CD14-positive monocyte (primary cell): ENCODE data around the gene PROS1. TPM values are rescaled to one million over a fixed set of nuclear protein-coding genes. Genes with fewer than 3 reads are reported as not detected.

ENCODE experiments used
- DNase-seq, 3 donors: peaks; one replicate each; pipeline ENCODE4 v3.0.0-alpha.2; 2011 to 2022
- H2AFZ ChIP-seq: 2 replicates; pipeline ENCODE4 v1.6.0; 2012; ENCODE audit warnings: mild to moderate bottlenecking, low read depth, low read length, inconsistent platforms; ENCODE audit not compliant: insufficient read depth, poor library complexity, severe bottlenecking
- H3K27ac ChIP-seq, 2 donors: 1 replicate in 1 of 2; 2 replicates in 1 of 2; pipeline ENCODE4 v1.5.1; 2012 to 2013; ENCODE audit warnings: low read length in 2 of 2, control low read depth in 1 of 2, inconsistent platforms in 1 of 2, low read depth in 1 of 2, mild to moderate bottlenecking in 1 of 2
- H3K27me3 ChIP-seq, 2 donors: one replicate each; pipeline versions ENCODE4 v1.6.0 to v1.6.1; 2011 to 2013; ENCODE audit warnings: low read length in 2 of 2; ENCODE audit not compliant: control insufficient read depth in 2 of 2, insufficient read depth in 2 of 2
- H3K36me3 ChIP-seq, 2 donors: replicated peaks in 1 of 2; 1 replicate in 1 of 2; 2 replicates in 1 of 2; pipeline versions ENCODE4 v1.5.1 to v1.6.1; 2012 to 2013; ENCODE audit warnings: low read length in 2 of 2, control low read depth in 1 of 2, inconsistent platforms in 1 of 2, mild to moderate bottlenecking in 1 of 2; ENCODE audit not compliant: insufficient read depth in 2 of 2, control insufficient read depth in 1 of 2
- H3K4me1 ChIP-seq, 2 donors: 1 replicate in 1 of 2; 2 replicates in 1 of 2; pipeline versions ENCODE4 v1.5.1 to v1.6.1; 2012 to 2013; ENCODE audit warnings: low read length in 2 of 2, control low read depth in 1 of 2, inconsistent platforms in 1 of 2, mild to moderate bottlenecking in 1 of 2, moderate library complexity in 1 of 2; ENCODE audit not compliant: insufficient read depth in 2 of 2, control insufficient read depth in 1 of 2
- H3K4me2 ChIP-seq: replicated peaks from 2 replicates; pipeline ENCODE3; 2012; ENCODE audit warnings: low read length, moderate library complexity, mild to moderate bottlenecking; ENCODE audit not compliant: poor library complexity, severe bottlenecking; ENCODE audit errors: extremely low read depth
- H3K4me3 ChIP-seq, 3 experiments: fragments of 200-600 bp in 1 of 3; sonication (generic) in 1 of 3; replicated peaks in 1 of 3; 1 replicate in 2 of 3; 2 replicates in 1 of 3; pipeline ENCODE4 v1.5.1; 2011 to 2013; ENCODE audit warnings: low read length in 3 of 3, mild to moderate bottlenecking in 3 of 3, control low read depth in 2 of 3, low read depth in 2 of 3, inconsistent platforms in 1 of 3, moderate library complexity in 1 of 3
- H3K79me2 ChIP-seq: 2 replicates; pipeline ENCODE4 v1.6.0; 2012; ENCODE audit warnings: mild to moderate bottlenecking, control low read depth, inconsistent platforms, low read length, moderate library complexity; ENCODE audit not compliant: insufficient read depth
- H3K9ac ChIP-seq: 2 replicates; pipeline ENCODE4 v1.6.0; 2017; ENCODE audit warnings: low read length, mild to moderate bottlenecking; ENCODE audit not compliant: insufficient read depth, poor library complexity, severe bottlenecking
- H3K9me3 ChIP-seq, 2 donors: replicated peaks in 1 of 2; 1 replicate in 1 of 2; 2 replicates in 1 of 2; pipeline versions ENCODE4 v1.5.1 to v1.6.1; 2012 to 2013; ENCODE audit warnings: low read length in 2 of 2, control low read depth in 1 of 2; ENCODE audit not compliant: control insufficient read depth in 1 of 2, insufficient read depth in 1 of 2
- H4K20me1 ChIP-seq: 2 replicates; pipeline ENCODE4 v1.6.0; 2012; ENCODE audit warnings: mild to moderate bottlenecking, low read length, control low read depth, moderate library complexity; ENCODE audit not compliant: insufficient read depth
- H3K27ac Mint-ChIP-seq, 7 donors: one replicate each; pipeline ENCODE4 v1.8.0; 2020; ENCODE audit warnings: mild to moderate bottlenecking in 7 of 7, mixed read lengths in 7 of 7, moderate library complexity in 6 of 7, inconsistent platforms in 2 of 7
- H3K27me3 Mint-ChIP-seq, 3 donors: one replicate each; pipeline ENCODE4 v1.8.0; 2021 to 2022; ENCODE audit warnings: low read depth in 3 of 3, mild to moderate bottlenecking in 3 of 3, mixed read lengths in 3 of 3, moderate library complexity in 3 of 3, inconsistent platforms in 1 of 3
- H3K36me3 Mint-ChIP-seq, 2 donors: one replicate each; pipeline ENCODE4 v1.8.0; 2020; ENCODE audit warnings: mixed read lengths in 2 of 2, inconsistent platforms in 1 of 2, mild to moderate bottlenecking in 1 of 2
- H3K4me1 Mint-ChIP-seq: one replicate; pipeline ENCODE4 v1.8.0; 2020; ENCODE audit warnings: mild to moderate bottlenecking, mixed read lengths
- H3K4me3 Mint-ChIP-seq, 2 donors: one replicate each; pipeline ENCODE4 v1.8.0; 2020; ENCODE audit warnings: mild to moderate bottlenecking in 2 of 2, mixed read lengths in 2 of 2, moderate library complexity in 1 of 2
- H3K9me3 Mint-ChIP-seq, 7 donors: one replicate each; pipeline ENCODE4 v1.8.0; 2020 to 2022; ENCODE audit warnings: mixed read lengths in 7 of 7, mild to moderate bottlenecking in 6 of 7, moderate library complexity in 6 of 7, inconsistent platforms in 2 of 7
- CTCF ChIP-seq: fragments of 200-600 bp; IDR thresholded peaks from one replicate; pipeline ENCODE4 v1.8.0; 2022; ENCODE audit warnings: antibody characterized with exemption, mild to moderate bottlenecking
- WGBS: methylation state at CpG from one replicate; pipeline ENCODE4 v1.1.5; 2013; ENCODE audit warnings: missing lambda C conversion rate; ENCODE audit not compliant: insufficient coverage; 5-methylcytosine and 5-hydroxymethylcytosine counted together
- intact Hi-C, 2 donors: fragments of 100-400 bp; cut with micrococcal nuclease; formaldehyde crosslinking; loops; one replicate each; pipeline versions ENCODE4 v1.15.0 to v1.15.1; 2023
- polyA plus RNA-seq, 3 donors: library from polyadenylated mRNA; depleted of rRNA in 1 of 3; unstranded in 2 of 3; stranded (reverse) in 1 of 3; fragments of 300-500 nt in 2 of 3; fragments of >200 nt in 1 of 3; fragmentation: Illumina TruSeq in 2 of 3; gene quantifications; 1 replicate in 2 of 3; 2 replicates in 1 of 3; pipeline ENCODE4 v1.2.3, GENCODE V29; 2012 to 2021

The PROS1 gene
- polyA plus RNA-seq, 3 donors = 0.21 to 0.85 (median 0.58) TPM

DNA sequence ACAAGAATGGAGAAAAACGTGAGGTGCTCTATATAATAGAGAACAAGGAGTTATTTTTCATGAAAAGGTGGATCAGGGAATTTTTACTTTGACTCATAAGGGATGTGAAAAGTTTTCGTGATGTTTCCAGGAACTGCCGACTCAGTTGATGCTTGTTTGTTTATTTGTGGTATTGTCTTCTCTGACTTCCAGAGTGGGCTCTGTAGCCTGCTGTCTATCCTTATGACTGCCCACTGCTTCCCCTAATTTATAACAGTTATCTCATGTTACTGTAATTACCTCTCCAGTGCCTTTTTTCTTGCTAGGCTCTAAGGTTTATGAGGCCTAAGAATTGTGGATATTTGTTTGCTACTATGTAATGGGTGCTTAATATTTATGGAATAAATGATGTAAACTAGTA lies 18.5 kb upstream of the PROS1 start:
- H3K9me3 ChIP-seq = no peaks in the 10 kb centered on the region
- H3K4me3 ChIP-seq = no peak overlapping the region
- peaks cover 3% of the 10 kb centered on the region in 2 donors for H3K36me3 Mint-ChIP-seq
- H3K27ac ChIP-seq = no peak overlapping the region
- H3K79me2 ChIP-seq = no peaks in the 10 kb centered on the region
- no peaks in the 10 kb centered on the region for H3K4me1 ChIP-seq
- no peaks in the 10 kb centered on the region for H4K20me1 ChIP-seq
- no peak overlapping the region for H3K4me2 ChIP-seq
- no peaks in the 10 kb centered on the region for H3K27me3 ChIP-seq
- 100% methylated on average over 1 of the region's 3 CpGs for WGBS
- H3K9ac ChIP-seq = no peak overlapping the region
- H3K9me3 Mint-ChIP-seq = no peaks in the 10 kb centered on the region
- no peak overlapping the region for H3K4me3 Mint-ChIP-seq
- intact Hi-C loops = no loop called here
- no peaks in the 10 kb centered on the region for H3K36me3 ChIP-seq
- H3K27ac Mint-ChIP-seq = no peak overlapping the region
- TF ChIP-seq CTCF = no peak
- H2AFZ ChIP-seq = no peak overlapping the region
- no peaks in the 10 kb centered on the region for H3K27me3 Mint-ChIP-seq
- DNase-seq = no peak
- no peaks in the 10 kb centered on the region for H3K4me1 Mint-ChIP-seq

DNA sequence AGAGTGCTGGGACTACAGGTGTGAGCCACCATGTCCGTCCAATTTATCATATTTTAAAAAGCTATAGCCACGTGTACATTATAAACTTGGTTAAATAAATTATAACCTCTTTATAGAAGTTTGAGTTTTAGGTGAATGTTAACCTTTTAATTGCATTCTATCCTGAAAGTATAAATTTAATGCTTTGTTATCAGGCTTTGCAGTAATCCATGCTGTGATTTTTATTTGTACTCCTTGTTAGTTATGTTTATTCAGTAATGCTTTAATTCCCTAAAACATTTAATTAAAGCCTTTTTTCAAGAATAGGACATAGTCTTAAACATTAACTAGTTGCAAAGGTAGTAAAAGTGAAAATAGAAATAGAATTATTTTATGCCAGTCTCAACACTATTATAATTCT lies 17.9 kb upstream of the PROS1 start:
- Histone ChIP-seq H3K27ac (no peak overlapping the region), H3K36me3 (no peaks in the 10 kb centered on the region), H2AFZ (no peak overlapping the region), H3K4me3 (no peak overlapping the region), H3K79me2 (no peaks in the 10 kb centered on the region), H3K4me2 (no peak overlapping the region), H3K9me3 (no peaks in the 10 kb centered on the region), H3K9ac (no peak overlapping the region), H4K20me1 (no peaks in the 10 kb centered on the region), H3K4me1 (no peaks in the 10 kb centered on the region), H3K27me3 (no peaks in the 10 kb centered on the region)
- H3K9me3 Mint-ChIP-seq = no peaks in the 10 kb centered on the region
- intact Hi-C loops = no loop called here
- WGBS = no CpG with 5 or more reads among the region's 2 CpGs
- H3K27ac Mint-ChIP-seq = no peak overlapping the region
- no peak for TF ChIP-seq CTCF
- peaks cover under 1% of the 10 kb centered on the region in 2 donors for H3K36me3 Mint-ChIP-seq
- H3K4me3 Mint-ChIP-seq = no peak overlapping the region
- no peak for DNase-seq
- H3K27me3 Mint-ChIP-seq = no peaks in the 10 kb centered on the region
- H3K4me1 Mint-ChIP-seq = no peaks in the 10 kb centered on the region
